Measurements from ENCODE around the gene NPEPL1. TPM values are rescaled to one million over a fixed set of nuclear protein-coding genes. Genes with fewer than 3 reads are reported as not detected.

The NPEPL1 gene
- total RNA-seq, 2 experiments from 2014 or later: 13.6 to 15.2 TPM

Other genes starting within 250 kb of the NPEPL1 start
- gene APCDD1L, start 177.4 kb upstream of the NPEPL1 start, total RNA-seq: not detected
- gene STX16, start 41.5 kb upstream of the NPEPL1 start, total RNA-seq: 100 to 1,000 TPM; 101 to 110 TPM
- 1 to 10 TPM; 1.1 to 1.9 TPM for gene GNAS-AS1, start 158.1 kb downstream of the NPEPL1 start, total RNA-seq
- 100 to 1,000 TPM; 713 to 965 TPM for gene GNAS, start 159.9 kb downstream of the NPEPL1 start, total RNA-seq